NCI-H1930 (cell line): ENCODE data around the gene FAM171A1.
A peak's percentile ranks its signal among the peaks of the same experiment; 100 is the strongest.

Source experiments
- DNase-seq, 2 experiments: peaks; one replicate each; lab custom pipeline; 2025; lab: John Stamatoyannopoulos, UW

The FAM171A1 gene

GRCh38 chr10:15168786-15169554 lies 202.1 kb downstream of the FAM171A1 start:
- DNase-seq: peak; percentile 45 to 57

- peak; percentile 29 to 45 for DNase-seq
These were observed 202.8 kb downstream of the FAM171A1 start, which contains the start of gene NMT2 for GRCh38 chr10:15168291-15168785. Gene NMT2, minus strand, starts transcription at chr10:15168693. Its CDS starts 81 bp downstream, at chr10:15168612.

GRCh38 chr10:15167411-15168290 lies 203.4 kb downstream of the FAM171A1 start:
- DNase-seq: peak in 1 of 2 experiments; percentile 2

DNA sequence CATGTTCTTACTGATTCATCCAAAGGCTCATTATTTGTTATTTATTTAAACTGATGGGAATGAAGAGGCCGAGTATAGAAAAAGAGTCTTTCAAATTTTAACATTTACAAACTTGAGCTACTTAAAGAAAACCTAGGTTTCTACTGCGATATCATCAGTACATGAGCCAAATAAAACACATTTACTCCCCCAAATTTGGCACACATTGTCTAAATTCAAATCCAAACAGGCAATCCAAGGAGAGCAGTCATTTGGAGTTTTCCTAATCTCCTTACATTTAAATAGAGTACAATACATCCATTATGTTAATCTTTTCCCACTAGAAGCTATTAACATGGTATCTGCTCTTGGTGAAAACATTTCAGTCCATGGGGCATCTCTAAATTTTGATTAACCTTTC lies 204.8 kb downstream of the FAM171A1 start:
- DNase-seq: no peak

DNA sequence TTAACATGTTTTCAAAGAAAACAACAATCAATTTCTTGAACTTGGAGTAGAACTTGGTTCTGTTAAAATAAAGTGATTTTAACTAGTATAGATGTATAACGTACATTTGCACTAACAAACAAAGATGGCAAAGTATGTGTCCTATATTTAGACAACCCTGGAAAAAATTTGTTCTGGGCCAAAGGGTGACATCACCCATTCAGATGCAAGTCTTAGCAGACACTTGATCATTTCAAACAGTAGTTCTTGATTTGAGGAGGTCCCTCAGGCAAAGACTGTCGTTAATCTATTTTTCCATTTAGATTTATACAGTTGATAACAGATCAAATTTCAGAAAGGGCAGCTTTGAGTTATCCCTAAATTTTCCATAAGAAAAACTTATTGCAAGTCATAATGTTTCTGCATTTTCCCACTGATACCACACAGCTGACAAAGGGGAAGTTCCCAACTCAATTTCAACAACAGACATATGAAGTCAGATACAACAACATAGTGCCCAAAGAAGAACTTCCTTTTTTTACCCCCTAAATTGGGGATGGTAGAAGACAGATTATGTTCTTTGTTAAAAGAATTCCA lies 207.7 kb downstream of the FAM171A1 start:
- no peak for DNase-seq
